LNCAP (cell line): ENCODE measurements around the gene CDH13.

Source experiments
- TF ChIP-seq, protein P1 (sequence below): fragments of 450-650 bp; IDR thresholded peaks from 2 replicates; pipeline ENCODE4 v1.5.1; 2017; ENCODE audit warnings: mild to moderate bottlenecking

The CDH13 gene

GRCh38 chr16:83238949-83239691 lies 612.4 kb downstream of the CDH13 start:
- TF ChIP-seq, protein P1, sequence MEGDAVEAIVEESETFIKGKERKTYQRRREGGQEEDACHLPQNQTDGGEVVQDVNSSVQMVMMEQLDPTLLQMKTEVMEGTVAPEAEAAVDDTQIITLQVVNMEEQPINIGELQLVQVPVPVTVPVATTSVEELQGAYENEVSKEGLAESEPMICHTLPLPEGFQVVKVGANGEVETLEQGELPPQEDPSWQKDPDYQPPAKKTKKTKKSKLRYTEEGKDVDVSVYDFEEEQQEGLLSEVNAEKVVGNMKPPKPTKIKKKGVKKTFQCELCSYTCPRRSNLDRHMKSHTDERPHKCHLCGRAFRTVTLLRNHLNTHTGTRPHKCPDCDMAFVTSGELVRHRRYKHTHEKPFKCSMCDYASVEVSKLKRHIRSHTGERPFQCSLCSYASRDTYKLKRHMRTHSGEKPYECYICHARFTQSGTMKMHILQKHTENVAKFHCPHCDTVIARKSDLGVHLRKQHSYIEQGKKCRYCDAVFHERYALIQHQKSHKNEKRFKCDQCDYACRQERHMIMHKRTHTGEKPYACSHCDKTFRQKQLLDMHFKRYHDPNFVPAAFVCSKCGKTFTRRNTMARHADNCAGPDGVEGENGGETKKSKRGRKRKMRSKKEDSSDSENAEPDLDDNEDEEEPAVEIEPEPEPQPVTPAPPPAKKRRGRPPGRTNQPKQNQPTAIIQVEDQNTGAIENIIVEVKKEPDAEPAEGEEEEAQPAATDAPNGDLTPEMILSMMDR, result no peak

DNA sequence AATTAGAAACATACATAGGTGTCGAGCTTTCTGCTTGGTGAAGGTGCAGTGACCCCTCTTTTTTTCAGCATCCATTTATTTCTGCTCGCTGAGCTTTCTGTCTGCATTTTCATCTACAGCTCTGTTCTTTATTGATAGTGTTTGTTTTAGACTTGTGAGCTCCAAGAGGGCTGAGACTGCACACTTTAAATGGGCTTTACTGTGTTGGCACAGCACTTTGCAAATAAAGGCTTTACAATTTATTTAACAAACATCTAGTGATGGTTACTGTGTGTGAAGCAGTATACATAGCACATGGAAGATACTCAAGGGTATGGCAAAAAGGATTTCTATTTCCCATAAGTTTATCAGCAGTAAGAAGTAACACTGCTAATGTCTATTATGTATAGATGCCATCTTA lies 617.3 kb downstream of the CDH13 start:
- TF ChIP-seq, protein P1, result no peak

- TF ChIP-seq, protein P1, result no peak
Measured at GRCh38 chr16:83245061-83245460, 618.3 kb downstream of the CDH13 start.

GRCh38 chr16:83247767-83248372 lies 621.1 kb downstream of the CDH13 start:
- TF ChIP-seq, protein P1, result no peak

DNA sequence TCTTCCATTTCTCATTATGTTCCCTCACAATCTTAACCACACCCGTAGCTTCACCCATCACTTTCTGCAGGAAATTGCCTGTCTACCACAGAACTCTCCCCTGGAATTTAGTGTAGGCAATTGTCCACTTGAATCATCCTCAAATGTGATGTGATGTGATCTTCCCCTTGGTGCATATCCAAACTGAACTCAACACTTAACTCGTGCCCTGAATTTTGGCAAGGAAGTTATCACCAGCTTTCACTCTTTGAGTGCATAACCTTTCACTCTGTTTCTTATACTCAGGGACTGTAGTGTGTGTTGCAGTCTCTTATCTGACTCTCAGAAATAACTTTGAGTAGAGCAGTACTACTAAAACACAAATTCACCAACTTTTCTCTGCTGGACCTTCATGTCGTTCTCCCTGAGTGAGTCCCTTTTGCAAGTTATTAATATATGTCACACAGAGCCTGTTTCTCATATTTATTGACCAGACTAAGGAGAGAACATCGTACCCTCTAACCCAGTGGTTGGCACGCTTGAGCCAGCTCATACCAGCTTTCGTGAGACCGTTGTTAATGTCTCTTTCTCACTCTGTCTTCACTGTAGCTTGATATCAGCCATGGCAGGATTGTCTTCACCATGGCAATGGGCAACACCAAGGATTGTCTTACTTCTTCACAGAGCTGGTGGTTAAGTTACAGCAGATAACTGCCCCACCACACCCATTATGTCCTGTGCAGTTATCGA lies 622.1 kb downstream of the CDH13 start:
- TF ChIP-seq, protein P1, result no peak

GRCh38 chr16:83253521-83253920 lies 626.8 kb downstream of the CDH13 start:
- TF ChIP-seq, protein P1, result no peak

DNA sequence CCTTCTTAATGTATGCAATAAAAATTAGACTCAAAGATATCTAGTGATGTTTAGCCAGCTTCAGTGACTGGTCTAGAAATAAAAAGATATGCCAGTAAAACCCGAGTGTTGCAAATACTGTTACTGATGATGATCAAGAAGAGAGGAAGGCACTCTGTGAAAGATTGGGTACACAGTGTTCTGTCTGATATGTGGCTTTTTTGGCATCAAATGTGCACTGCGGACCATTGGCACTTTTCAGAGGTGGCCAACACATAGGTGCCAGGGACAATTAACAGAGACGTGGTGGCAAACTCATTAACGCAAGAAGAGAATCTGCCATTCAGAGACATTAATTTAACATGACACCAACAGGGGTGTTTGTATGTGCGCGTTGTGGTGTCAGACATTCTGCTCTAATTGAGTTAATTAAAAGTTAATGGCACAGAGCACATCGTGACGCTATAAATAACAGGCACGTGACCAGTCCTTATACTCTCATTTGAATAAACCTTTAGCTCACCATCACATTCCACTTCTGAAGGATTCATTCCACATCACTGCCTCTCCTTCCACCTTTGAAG lies 631.7 kb downstream of the CDH13 start:
- TF ChIP-seq, protein P1, result no peak
